HG03103 (cell line): ENCODE data around the gene HPS5.
"Not testable (repeated sequence)": the region's sequence is repeated elsewhere in the genome, so short reads cannot be mapped to it uniquely, and the experiment has no call there.

Experiments
- ATAC-seq: cut with Tn5 transposase; IDR thresholded peaks from one replicate; pipeline ENCODE4 v1.9.1; 2021; ENCODE audit warnings: low read depth; ENCODE audit not compliant: unreplicated experiment

HPS5 gene

DNA sequence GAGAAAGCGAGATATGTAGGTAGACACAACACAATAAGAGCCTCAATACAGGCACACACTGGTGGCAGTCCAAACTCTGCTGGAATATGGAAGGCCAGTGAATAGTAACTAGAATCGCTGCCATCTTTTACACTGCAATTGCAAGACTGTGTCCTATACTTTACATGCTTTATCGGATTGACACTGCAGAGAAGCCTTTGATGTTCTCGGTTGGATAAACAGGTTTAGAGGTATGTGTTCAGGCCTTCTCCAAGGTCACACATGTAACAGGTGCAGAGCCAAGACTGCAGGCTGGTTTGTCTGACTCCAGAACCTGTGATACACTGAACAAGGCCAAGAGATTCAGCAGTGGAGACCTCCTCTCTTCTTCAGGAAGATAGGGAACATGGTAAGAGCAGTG, 50.7 kb downstream of the HPS5 start:
- ATAC-seq, result no peak

- no peak for ATAC-seq
These were observed 51.8 kb downstream of the HPS5 start for GRCh38 chr11:18270102-18270501.

DNA sequence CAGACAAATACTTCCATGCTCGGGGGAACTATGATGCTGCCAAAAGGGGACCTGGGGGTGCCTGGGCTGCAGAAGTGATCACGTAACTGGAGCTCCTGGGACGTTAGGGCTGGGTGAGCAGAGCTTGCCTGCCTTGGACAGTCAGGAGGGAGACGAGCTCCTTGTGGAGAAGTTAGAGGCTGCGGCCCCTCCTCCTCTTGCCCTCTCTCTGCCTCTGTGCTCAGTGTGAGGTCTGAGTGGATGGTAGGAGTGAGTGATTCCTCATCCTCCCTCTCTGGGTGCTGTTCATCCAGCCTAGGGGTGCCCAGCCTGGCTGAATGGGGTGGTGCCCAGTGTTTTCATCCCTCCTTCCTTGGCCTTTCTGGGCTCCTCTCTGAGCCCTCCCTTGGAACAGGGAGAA, 52.7 kb downstream of the HPS5 start:
- ATAC-seq, result not testable (repeated sequence)

GRCh38 chr11:18267335-18268133, 54.4 kb downstream of the HPS5 start:
- peak; percentile 37 for ATAC-seq

- no peak for ATAC-seq
These were observed 56.0 kb downstream of the HPS5 start, which contains the start of gene SAA1 for GRCh38 chr11:18265949-18266348. TSS of gene SAA1 (plus strand) at chr11:18266264. CDS start at chr11:18266888, 624 bp downstream.

DNA sequence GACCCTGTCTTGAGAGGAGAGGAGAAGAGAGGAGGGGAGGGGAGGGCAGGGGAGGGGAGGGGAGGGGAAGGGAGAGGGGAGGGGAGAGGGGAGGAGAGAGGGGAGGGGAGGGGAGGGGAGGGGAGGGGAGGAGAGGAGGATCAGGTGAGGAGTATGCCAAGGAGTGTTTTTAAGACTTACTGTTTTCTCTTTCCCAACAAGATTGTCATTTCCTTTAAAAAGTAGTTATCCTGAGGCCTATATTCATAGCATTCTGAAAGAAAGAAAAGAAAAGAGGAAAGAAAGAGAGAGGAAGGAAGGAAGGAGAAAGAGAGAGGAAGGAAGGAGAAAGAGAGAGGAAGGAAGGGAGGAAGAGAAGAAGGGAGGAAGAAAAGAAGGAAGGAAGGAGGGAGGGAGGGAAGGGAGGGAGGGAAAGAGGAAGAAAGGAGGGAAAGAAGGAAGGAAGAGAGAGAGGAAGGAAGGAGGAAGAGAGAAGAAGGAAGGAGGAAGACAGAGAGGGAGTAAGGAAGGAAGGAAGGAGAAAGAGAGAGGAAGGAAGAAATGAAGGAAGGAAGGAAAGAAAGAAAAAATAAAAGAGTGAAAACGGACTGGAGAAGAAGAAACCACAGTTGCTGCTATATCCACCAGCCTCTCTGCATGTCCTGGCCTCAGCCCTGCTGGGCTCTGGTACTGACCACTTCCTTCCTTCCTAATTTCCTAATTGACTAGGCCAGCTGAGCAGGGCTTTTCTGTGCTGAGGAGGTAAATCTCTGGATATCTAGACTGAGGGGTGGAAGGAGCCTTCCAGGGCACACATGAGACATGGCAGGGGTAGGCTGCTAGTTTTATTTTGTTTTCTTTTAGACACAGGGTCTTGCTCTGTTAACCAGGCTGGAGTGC, 57.0 kb downstream of the HPS5 start:
- ATAC-seq, result no peak

DNA sequence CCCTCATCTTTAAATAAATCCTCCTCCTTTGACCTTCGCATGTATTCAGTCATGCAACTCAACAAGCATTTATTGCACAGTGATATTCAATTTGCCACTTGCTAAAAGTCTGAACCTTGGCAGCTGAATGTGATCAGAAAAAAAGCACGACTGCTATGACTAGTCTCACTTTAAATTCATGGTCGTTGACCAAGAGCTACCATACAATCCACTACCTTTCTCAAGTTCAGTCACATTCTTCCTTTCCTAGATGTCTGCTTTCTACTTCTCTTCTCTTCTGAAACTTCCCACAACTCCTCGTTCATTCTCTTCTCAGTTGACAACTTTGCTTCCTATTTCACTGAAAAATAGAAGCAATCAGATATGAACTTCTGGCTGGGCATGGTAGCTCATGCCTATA, 57.9 kb downstream of the HPS5 start:
- ATAC-seq, result no peak

DNA sequence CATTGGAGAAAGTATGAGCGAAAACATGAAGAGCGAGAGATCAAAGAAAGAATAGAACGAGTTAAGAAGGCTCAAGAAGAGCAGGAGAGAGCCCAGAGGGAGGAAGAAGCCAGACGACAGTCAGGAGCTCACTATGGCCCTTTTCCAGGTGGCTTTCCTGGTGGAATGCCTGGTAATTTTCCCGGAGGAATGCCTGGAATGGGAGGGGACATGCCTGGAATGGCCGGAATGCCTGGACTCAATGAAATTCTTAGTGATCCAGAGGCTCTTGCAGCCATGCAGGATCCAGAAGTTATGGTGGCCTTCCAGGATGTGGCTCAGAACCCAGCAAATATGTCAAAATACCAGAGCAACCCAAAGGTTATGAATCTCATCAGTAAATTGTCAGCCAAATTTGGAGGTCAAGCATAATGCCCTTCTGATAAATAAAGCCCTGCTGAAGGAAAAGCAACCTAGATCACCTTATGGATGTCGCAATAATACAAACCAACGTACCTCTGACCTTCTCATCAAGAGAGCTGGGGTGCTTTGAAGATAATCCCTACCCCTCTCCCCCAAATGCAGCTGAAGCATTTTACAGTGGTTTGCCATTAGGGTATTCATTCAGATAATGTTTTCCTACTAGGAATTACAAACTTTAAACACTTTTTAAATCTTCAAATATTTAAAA, 59.1 kb downstream of the HPS5 start:
- not testable (repeated sequence) for ATAC-seq

- ATAC-seq, result no peak
These were observed 60.2 kb downstream of the HPS5 start for GRCh38 chr11:18261721-18262120.

DNA sequence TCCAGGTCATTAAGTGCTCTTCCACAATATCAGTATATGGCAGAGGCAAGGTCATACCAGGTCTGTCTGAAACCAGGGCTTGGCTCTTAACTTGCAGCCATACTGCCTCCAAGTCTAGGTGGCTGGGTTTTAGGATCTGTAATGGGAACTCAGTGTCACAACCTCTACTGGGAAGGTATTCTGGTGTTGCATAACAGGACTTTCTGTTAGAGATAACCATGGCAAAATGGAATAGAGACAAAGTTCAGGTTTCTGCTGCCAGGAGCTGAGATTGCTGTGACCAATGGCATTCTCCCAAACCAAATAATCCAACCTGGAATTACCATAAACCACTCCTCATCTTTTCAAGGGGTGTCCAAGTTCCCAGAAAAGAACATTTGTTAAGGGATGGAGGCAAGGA, 62.7 kb downstream of the HPS5 start:
- ATAC-seq, result no peak

DNA sequence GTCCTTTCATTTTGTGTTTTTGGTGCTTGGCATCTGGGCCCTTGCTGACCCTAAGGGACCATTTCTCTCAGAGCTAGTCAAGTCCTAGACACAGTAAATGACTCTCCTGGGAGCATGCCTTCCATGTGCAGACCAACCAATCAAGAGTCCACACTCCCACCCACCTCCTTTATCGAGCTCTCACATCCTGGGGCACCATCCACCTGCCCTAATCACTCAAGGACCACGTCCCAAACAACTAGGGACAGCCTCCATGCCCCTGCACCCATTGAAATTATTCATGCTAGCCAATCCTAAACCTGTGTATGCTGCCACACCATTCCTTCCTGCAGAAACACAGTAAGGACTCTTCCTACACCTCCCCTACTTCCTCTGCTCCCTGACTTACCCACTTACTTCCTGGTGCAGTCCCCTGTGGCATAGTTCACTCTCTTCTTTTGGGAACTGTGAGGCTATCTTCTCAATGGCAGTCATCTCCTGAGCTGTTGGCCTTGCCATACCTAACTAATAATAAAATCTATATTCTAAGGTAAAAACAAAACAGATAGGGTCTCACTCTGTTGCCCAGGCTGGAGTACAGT, 67.1 kb downstream of the HPS5 start:
- no peak for ATAC-seq

DNA sequence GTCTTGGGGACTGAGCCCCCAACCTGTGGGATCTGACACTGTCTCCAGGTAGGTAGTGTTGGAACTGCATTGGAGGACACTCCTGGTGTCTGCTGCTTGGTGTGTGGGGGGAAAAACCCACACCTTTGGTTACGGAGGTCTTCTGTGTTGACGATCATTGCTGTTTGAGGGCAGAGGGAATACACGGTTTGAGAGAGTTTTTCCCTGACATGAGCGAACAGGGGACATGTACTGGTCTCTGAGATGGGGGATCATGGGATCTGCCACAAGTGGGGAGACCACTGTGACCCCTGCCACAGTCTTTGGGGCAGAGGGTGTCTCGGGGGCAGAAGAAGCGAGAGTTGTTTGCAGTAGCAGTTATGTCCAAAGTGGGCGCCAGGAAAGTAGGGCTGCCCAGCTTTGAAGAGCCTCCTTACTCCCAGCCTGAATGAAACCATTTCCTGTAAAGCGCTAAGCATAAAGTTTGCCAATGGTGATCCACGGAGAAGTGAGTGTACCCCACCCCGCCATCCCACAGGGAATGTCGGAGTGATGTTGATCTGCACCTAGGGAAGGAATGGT, 68.1 kb downstream of the HPS5 start:
- no peak for ATAC-seq

- no peak for ATAC-seq
These were observed 68.7 kb downstream of the HPS5 start for GRCh38 chr11:18253233-18253632.

- no peak for ATAC-seq
These were observed 73.4 kb downstream of the HPS5 start, which contains the start of gene SAA2 for GRCh38 chr11:18248561-18248960. TSS of gene SAA2 (minus strand) at chr11:18248668. CDS start at chr11:18248011, 657 bp downstream.

DNA sequence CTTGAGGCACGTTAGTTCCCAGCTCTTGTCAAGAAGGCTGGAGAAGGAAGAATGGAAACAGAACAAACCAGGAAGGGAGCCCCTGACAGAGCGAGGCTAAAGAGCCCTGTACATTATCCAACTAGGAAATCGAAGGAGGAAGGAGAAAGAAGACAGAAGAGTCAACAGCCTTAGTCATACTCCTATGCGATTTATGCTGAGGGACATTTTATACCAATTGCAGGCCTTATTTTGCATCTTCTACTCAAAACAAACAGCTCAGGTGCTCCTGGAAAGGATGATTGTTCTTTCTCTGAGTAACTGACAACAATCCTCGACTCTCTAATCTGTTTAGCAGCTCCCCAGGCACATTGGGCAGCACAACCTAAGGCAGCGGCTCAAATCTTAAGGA, 74.8 kb downstream of the HPS5 start:
- ATAC-seq, result not testable (repeated sequence)

GRCh38 chr11:18246379-18247190, 75.4 kb downstream of the HPS5 start:
- peak; percentile 76 for ATAC-seq

- ATAC-seq, result no peak
These were observed 76.5 kb downstream of the HPS5 start for GRCh38 chr11:18245396-18245795.

GRCh38 chr11:18243783-18244362, 78.1 kb downstream of the HPS5 start:
- no peak for ATAC-seq

- ATAC-seq, result no peak
These were observed 82.3 kb downstream of the HPS5 start for GRCh38 chr11:18239655-18240054.
